ENCODE results near the gene TSPY10. TPM values are rescaled to one million over a fixed set of nuclear protein-coding genes. Genes with fewer than 3 reads are reported as not detected.
"Not testable (repeated sequence)": the region's sequence is repeated elsewhere in the genome, so short reads cannot be mapped to it uniquely, and the experiment has no call there.

TSPY10 gene
- not detected in 2 replicates for total RNA-seq (2014; rRNA removed; shearing (Covaris generic))

- DNase-seq; H3K36me3 ChIP-seq (replicated peaks; ENCODE audit: control insufficient read depth, insufficient read depth, low read length); H3K27me3 ChIP-seq (ENCODE audit: control insufficient read depth, insufficient read depth, low read length); H3K4me3 ChIP-seq (ENCODE audit: insufficient read depth, low read depth, low read length): not testable (repeated sequence)
Observed at GRCh38 chrY:9527580-9527979, at the start of gene TSPY10. TSPY10 (plus strand) TSS chrY:9527880; CDS start chrY:9527926, 46 bp downstream.

- DNase-seq; H3K4me3 ChIP-seq (ENCODE audit: insufficient read depth, low read depth, low read length): not testable (repeated sequence)
Observed at GRCh38 chrY:9486967-9487366, 40.7 kb upstream of the TSPY10 start, which contains the start of gene TSPY9. TSPY9 (plus strand) TSS chrY:9487267; CDS start chrY:9487313, 46 bp downstream.

GRCh38 chrY:9504396-9504795 lies 23.3 kb upstream of the TSPY10 start:
- H3K27me3 ChIP-seq (ENCODE audit: control insufficient read depth, insufficient read depth, low read length); H3K4me3 ChIP-seq (ENCODE audit: insufficient read depth, low read depth, low read length); DNase-seq; H3K36me3 ChIP-seq (replicated peaks; ENCODE audit: control insufficient read depth, insufficient read depth, low read length): not testable (repeated sequence)

More at GRCh38 chrY:9486967-9487366, 40.7 kb upstream of the TSPY10 start, which contains the start of gene TSPY9:
- H3K36me3 ChIP-seq (replicated peaks; ENCODE audit: control insufficient read depth, insufficient read depth, low read length); H3K27me3 ChIP-seq (ENCODE audit: control insufficient read depth, insufficient read depth, low read length): not testable (repeated sequence)

GRCh38 chrY:9516287-9516686 lies 11.4 kb upstream of the TSPY10 start:
- not testable (repeated sequence) for H3K36me3 ChIP-seq (replicated peaks; ENCODE audit: control insufficient read depth, insufficient read depth, low read length); H3K4me3 ChIP-seq (ENCODE audit: insufficient read depth, low read depth, low read length); H3K27me3 ChIP-seq (ENCODE audit: control insufficient read depth, insufficient read depth, low read length); DNase-seq

Other genes starting within 250 kb of the TSPY10 start
- gene TSPY4, start 190.4 kb upstream of the TSPY10 start, total RNA-seq (2014; rRNA removed; shearing (Covaris generic)) = not detected in 2 replicates
- not detected in 2 replicates for gene TSPY8, start 170.1 kb upstream of the TSPY10 start, total RNA-seq (2014; rRNA removed; shearing (Covaris generic))
- not detected in 2 replicates for gene TSPY3, start 129.5 kb upstream of the TSPY10 start, total RNA-seq (2014; rRNA removed; shearing (Covaris generic))
- gene TSPY1, start 60.9 kb upstream of the TSPY10 start, total RNA-seq (2014; rRNA removed; shearing (Covaris generic)) = not detected in 2 replicates
- not detected in 2 replicates for gene TSPY9, start 40.6 kb upstream of the TSPY10 start, total RNA-seq (2014; rRNA removed; shearing (Covaris generic))